GM21390 (cell line): ENCODE measurements around the gene SYK.
"Not testable (repeated sequence)": the region's sequence is repeated elsewhere in the genome, so short reads cannot be mapped to it uniquely, and the experiment has no call there.

Experiments used
- ATAC-seq: cut with Tn5 transposase; IDR thresholded peaks from one replicate; pipeline ENCODE4 v1.9.1; 2021; ENCODE audit not compliant: unreplicated experiment

The SYK gene

GRCh38 chr9:90801241-90801972, at the start of gene SYK:
Gene SYK, plus strand, starts transcription at chr9:90801819. Its CDS starts 42,080 bp downstream, at chr9:90843899.
- ATAC-seq: no peak

GRCh38 chr9:90755514-90756371, 45.9 kb upstream of the SYK start:
- ATAC-seq: not testable (repeated sequence)

GRCh38 chr9:90760577-90760976, 41.0 kb upstream of the SYK start:
- ATAC-seq: not testable (repeated sequence)

- ATAC-seq: no peak
Measured at GRCh38 chr9:90766731-90767130, 34.9 kb upstream of the SYK start.

GRCh38 chr9:90767523-90768100, 34.0 kb upstream of the SYK start:
- ATAC-seq: no peak

- ATAC-seq: no peak
Measured at GRCh38 chr9:90770182-90770738, 31.4 kb upstream of the SYK start.

GRCh38 chr9:90770927-90771326, 30.7 kb upstream of the SYK start:
- ATAC-seq: no peak

GRCh38 chr9:90772386-90772785, 29.2 kb upstream of the SYK start:
- no peak for ATAC-seq

GRCh38 chr9:90773617-90774016, 28.0 kb upstream of the SYK start:
- ATAC-seq: no peak

- ATAC-seq: no peak
Measured at GRCh38 chr9:90774071-90774470, 27.5 kb upstream of the SYK start.

GRCh38 chr9:90774682-90775081, 26.9 kb upstream of the SYK start:
- ATAC-seq: peak; percentile 85

- no peak for ATAC-seq
Measured at GRCh38 chr9:90775657-90776056, 26.0 kb upstream of the SYK start.

- ATAC-seq: no peak
Measured at GRCh38 chr9:90778746-90779145, 22.9 kb upstream of the SYK start.

GRCh38 chr9:90783552-90783951, 18.1 kb upstream of the SYK start:
- ATAC-seq: no peak

GRCh38 chr9:90783964-90784363, 17.7 kb upstream of the SYK start:
- no peak for ATAC-seq

GRCh38 chr9:90787771-90788460, 13.7 kb upstream of the SYK start:
- ATAC-seq: peak; percentile 67

- peak; percentile 30 for ATAC-seq
Measured at GRCh38 chr9:90788527-90788926, 13.1 kb upstream of the SYK start.

GRCh38 chr9:90789408-90789807, 12.2 kb upstream of the SYK start:
- no peak for ATAC-seq

GRCh38 chr9:90789862-90790261, 11.8 kb upstream of the SYK start:
- ATAC-seq: no peak

- ATAC-seq: not testable (repeated sequence)
Measured at GRCh38 chr9:90793024-90793423, 8.6 kb upstream of the SYK start.

- ATAC-seq: no peak
Measured at GRCh38 chr9:90793729-90794128, 7.9 kb upstream of the SYK start.
